Mesodermal cell (in vitro differentiated cells): Measurements from ENCODE around the gene BPIFB3.

Experiments used
- H3K27ac ChIP-seq: 2 replicates; pipeline ENCODE4 v1.7.0; 2013; ENCODE audit warnings: mild to moderate bottlenecking, low read depth, low read length, moderate library complexity; ENCODE audit not compliant: severe bottlenecking
- H3K36me3 ChIP-seq: 2 replicates; pipeline ENCODE4 v1.7.1; 2013; ENCODE audit warnings: mild to moderate bottlenecking, low read length, moderate library complexity; ENCODE audit not compliant: control insufficient read depth, insufficient read depth
- H3K4me1 ChIP-seq: one replicate; pipeline ENCODE4 v1.7.1; 2013; ENCODE audit warnings: mild to moderate bottlenecking, low read length; ENCODE audit not compliant: insufficient read depth, control insufficient read depth, poor library complexity, severe bottlenecking
- H3K4me3 ChIP-seq: 2 replicates; pipeline ENCODE4 v1.7.0; 2013; ENCODE audit warnings: low read length, control low read depth, mild to moderate bottlenecking; ENCODE audit not compliant: insufficient read depth, poor library complexity, severe bottlenecking; ENCODE audit errors: extremely low read depth
- H3K9me3 ChIP-seq: 2 replicates; pipeline ENCODE4 v1.7.1; 2013; ENCODE audit warnings: mild to moderate bottlenecking, low read length, moderate library complexity; ENCODE audit not compliant: control insufficient read depth
- WGBS, 2 experiments: methylation state at CpG; one replicate each; pipeline ENCODE4 v1.1.5; 2013; ENCODE audit warnings: missing lambda C conversion rate in 2 of 2; ENCODE audit not compliant: insufficient coverage in 2 of 2; 5-methylcytosine and 5-hydroxymethylcytosine counted together

BPIFB3 gene

GRCh38 chr20:33018169-33018931 lies 35.4 kb upstream of the BPIFB3 start:
- 88 to 95% methylated on average over 9 to 13 of the region's 14 CpGs for WGBS, 2 experiments
- H3K36me3 ChIP-seq: no peaks in the 10 kb centered on the region
- no peak overlapping the region for H3K27ac ChIP-seq

GRCh38 chr20:33019465-33020277 lies 34.0 kb upstream of the BPIFB3 start:
- no peaks in the 10 kb centered on the region for H3K36me3 ChIP-seq
- no peaks in the 10 kb centered on the region for H3K4me1 ChIP-seq
- no peak overlapping the region for H3K4me3 ChIP-seq
- no peak overlapping the region for H3K27ac ChIP-seq
- H3K9me3 ChIP-seq: no peaks in the 10 kb centered on the region
- WGBS, 2 experiments: 90 to 92% methylated on average over 16 to 23 of the region's 23 CpGs

More at GRCh38 chr20:33018169-33018931, 35.4 kb upstream of the BPIFB3 start:
- Histone ChIP-seq H3K4me3 (no peak overlapping the region), H3K9me3 (no peaks in the 10 kb centered on the region), H3K4me1 (no peaks in the 10 kb centered on the region)

DNA sequence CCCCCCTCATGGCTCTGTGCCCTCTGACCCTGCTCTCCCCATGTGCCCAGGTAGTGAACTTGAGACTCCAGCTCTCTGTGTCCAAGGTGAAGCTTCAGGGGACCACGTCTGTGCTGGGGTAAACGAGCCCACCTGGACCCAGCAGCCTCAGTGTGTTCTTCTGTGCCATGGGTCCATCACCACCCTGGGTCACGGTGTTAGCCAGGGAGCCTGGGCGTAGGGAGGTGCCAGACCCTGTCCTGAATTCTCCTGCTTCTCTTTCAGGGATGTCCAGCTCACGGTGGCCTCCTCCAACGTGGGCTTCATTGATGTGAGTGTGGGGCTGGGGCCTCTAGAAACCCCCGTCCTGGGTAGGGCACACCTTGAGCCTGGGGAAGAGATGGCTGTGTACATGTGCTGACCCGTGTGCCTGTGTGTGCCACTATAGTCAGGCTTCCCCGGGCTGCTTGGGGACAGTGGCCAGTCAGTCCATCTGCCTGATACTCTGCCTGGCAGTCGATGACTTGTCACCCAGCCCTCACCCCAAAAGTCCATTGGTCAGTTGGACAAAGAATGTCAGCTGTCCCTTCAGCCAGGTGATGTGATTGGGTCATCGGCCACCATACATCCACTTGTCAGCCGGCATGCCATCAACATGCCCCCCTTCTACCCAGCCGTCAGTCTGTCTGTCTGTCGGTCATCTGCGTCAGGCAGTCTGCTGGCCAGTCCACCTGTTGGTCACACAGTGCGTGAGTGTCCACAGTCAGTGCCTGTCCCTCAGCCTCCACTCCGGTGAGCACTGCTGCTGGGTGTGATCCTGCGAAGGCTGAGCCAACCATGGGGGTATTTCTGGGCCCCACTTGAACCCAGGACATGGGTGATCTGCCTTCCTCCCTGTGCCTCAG lies 33.2 kb upstream of the BPIFB3 start:
- Histone ChIP-seq H3K4me1 (no peaks in the 10 kb centered on the region), H3K27ac (no peak overlapping the region), H3K9me3 (no peaks in the 10 kb centered on the region), H3K4me3 (no peak overlapping the region), H3K36me3 (no peaks in the 10 kb centered on the region)
- WGBS, 2 experiments: 93 to 94% methylated on average over 17 to 18 of the region's 18 CpGs

- 77 to 84% methylated on average over 3 of the region's 3 CpGs for WGBS, 2 experiments
- Histone ChIP-seq H3K4me1 (no peaks in the 10 kb centered on the region), H3K9me3 (no peaks in the 10 kb centered on the region), H3K27ac (no peak overlapping the region), H3K4me3 (no peak overlapping the region), H3K36me3 (no peaks in the 10 kb centered on the region)
Observed at GRCh38 chr20:33021879-33022278, 31.8 kb upstream of the BPIFB3 start.

- Histone ChIP-seq H3K4me1 (no peaks in the 10 kb centered on the region), H3K36me3 (no peaks in the 10 kb centered on the region), H3K27ac (no peak overlapping the region), H3K4me3 (no peak overlapping the region), H3K9me3 (no peaks in the 10 kb centered on the region)
- 86 to 95% methylated on average over 3 to 4 of the region's 4 CpGs for WGBS, 2 experiments
Observed at GRCh38 chr20:33022289-33022688, 31.4 kb upstream of the BPIFB3 start.

GRCh38 chr20:33022694-33023438 lies 30.8 kb upstream of the BPIFB3 start:
- no peak overlapping the region for H3K4me3 ChIP-seq
- 85 to 90% methylated on average over 6 of the region's 7 CpGs for WGBS, 2 experiments
- no peak overlapping the region for H3K27ac ChIP-seq
- no peaks in the 10 kb centered on the region for H3K4me1 ChIP-seq
- H3K9me3 ChIP-seq: no peaks in the 10 kb centered on the region
- no peaks in the 10 kb centered on the region for H3K36me3 ChIP-seq

- no peaks in the 10 kb centered on the region for H3K4me1 ChIP-seq
- 76 to 77% methylated on average over 5 of the region's 6 CpGs for WGBS, 2 experiments
- no peak overlapping the region for H3K27ac ChIP-seq
- no peaks in the 10 kb centered on the region for H3K9me3 ChIP-seq
- no peak overlapping the region for H3K4me3 ChIP-seq
- H3K36me3 ChIP-seq: no peaks in the 10 kb centered on the region
Observed at GRCh38 chr20:33023439-33024242, 30.1 kb upstream of the BPIFB3 start.

DNA sequence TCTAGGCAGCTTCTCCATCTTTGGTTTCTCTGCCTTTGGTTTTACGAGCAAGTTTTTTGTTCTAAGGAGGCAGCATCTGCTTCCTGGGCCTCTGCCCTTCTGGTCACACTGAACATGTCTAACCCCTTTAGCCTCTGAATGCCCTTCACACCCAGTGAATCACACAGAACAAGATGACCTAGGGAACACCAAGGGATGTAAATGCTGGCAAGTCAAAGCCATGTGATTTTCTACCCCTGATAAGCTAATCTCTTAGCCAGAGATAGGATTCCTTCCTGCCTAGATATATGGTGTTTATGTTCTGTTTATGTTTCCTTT lies 29.5 kb upstream of the BPIFB3 start:
- Histone ChIP-seq H3K4me1 (no peaks in the 10 kb centered on the region), H3K27ac (no peak overlapping the region), H3K36me3 (no peaks in the 10 kb centered on the region), H3K4me3 (no peak overlapping the region), H3K9me3 (no peaks in the 10 kb centered on the region)
- 82 to 100% methylated on average over 1 of the region's 1 CpG for WGBS, 2 experiments

GRCh38 chr20:33024609-33025317 lies 28.9 kb upstream of the BPIFB3 start:
- WGBS, 2 experiments: 88 to 96% methylated on average over 2 to 4 of the region's 5 CpGs
- Histone ChIP-seq H3K4me3 (no peak overlapping the region), H3K4me1 (no peaks in the 10 kb centered on the region), H3K27ac (no peak overlapping the region), H3K36me3 (no peaks in the 10 kb centered on the region), H3K9me3 (no peaks in the 10 kb centered on the region)
